ENCODE measurements around the gene MGRN1. TPM values are rescaled to one million over a fixed set of nuclear protein-coding genes. Genes with fewer than 3 reads are reported as not detected.
A peak's percentile ranks its signal among the peaks of the same experiment; 100 is the strongest.

The MGRN1 gene
- total and polyA plus RNA-seq, 12 donors = 19.2 to 73.5 (median 40.8) TPM

DNA sequence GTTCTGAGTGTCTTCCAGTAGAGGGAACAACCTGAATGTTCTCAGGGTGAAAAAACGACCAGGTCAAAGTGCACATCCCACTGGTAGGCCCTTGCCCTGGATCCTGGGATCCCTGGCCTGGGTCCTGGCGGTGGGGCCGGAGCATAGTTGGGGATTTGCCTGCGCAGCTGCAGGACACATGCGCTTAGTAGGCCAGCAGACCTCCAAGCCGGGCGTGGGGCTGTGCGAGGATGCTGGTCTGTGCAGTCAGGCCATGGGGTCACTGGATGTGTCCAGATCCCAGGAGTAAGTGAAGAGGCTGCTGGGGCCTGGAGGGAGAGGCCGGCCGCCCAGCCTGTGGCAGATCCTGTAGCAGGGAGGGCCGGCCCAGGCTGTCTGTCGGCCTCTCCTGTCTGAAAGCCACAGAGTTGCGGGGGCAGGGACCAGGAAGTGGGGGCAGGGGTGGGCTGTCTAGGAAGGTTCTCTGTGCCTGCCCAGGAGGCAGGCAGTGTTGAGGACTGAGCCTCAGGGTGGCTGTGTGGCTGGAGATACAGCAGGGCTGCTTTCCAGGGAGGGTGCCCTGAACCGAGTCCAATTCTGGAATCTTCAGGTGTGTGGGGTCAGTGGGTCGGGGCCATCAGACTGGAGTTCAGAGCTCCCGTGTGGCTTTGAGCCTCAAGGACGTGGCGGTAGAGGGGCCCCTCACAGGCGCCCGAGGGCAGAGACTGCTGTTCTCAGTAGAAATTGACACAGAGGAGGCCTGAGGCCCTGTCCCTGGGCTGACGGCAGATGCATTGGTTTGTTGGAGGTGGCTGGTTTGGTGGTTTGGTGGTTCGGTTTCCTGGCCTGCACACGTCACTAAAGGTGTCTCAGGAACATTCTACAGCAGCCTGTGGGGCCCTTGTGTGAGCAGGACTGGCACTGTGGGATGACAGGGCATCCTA is 51.5 kb downstream of the MGRN1 start:
- peaks cover 0 to 81% (median 0%) of the 10 kb centered on the region in 9 donors for H3K36me3 ChIP-seq

DNA sequence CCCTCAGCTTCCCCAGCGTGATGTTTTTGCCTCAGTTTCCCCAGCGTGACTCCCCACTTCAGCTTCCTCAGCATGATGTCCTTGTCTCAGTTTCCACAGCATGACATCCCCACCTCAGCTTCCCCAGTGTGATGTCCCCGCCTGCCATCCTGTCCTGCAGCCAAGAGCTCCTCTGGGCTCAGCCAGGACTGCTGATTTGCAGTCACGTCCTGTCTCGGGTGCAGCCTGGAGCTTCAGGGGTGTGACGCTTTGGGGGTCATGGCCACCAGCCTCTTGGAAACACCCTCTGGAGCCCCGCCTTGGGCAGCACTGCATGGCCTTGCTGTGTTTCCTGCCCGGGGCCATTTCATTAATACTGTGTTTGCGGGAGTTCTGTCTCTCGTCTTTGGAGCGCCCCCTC is 52.2 kb downstream of the MGRN1 start:
- Histone ChIP-seq H3K9me3 (no peaks in the 10 kb centered on the region), H3K4me1 (peaks cover 5 to 56% (median 33%) of the 10 kb centered on the region in 9 donors), H3K27ac (peak overlapping the region; percentile 80 to 91 (median 87)), H3K27me3 (no peaks in the 10 kb centered on the region), H3K36me3 (peaks cover 0 to 81% (median 0%) of the 10 kb centered on the region in 9 donors), H3K4me3 (no peak overlapping the region)
- 50 to 56% methylated on average over 11 of the region's 11 CpGs for WGBS, 2 donors
- intact Hi-C loops (cut with DNase I) = loop anchor here in 2 of 10 donors (5.0 kb wide), 2 partner anchors 40 to 50 kb away; no protein-coding TSS in a partner anchor
- TF ChIP-seq, protein P1, sequence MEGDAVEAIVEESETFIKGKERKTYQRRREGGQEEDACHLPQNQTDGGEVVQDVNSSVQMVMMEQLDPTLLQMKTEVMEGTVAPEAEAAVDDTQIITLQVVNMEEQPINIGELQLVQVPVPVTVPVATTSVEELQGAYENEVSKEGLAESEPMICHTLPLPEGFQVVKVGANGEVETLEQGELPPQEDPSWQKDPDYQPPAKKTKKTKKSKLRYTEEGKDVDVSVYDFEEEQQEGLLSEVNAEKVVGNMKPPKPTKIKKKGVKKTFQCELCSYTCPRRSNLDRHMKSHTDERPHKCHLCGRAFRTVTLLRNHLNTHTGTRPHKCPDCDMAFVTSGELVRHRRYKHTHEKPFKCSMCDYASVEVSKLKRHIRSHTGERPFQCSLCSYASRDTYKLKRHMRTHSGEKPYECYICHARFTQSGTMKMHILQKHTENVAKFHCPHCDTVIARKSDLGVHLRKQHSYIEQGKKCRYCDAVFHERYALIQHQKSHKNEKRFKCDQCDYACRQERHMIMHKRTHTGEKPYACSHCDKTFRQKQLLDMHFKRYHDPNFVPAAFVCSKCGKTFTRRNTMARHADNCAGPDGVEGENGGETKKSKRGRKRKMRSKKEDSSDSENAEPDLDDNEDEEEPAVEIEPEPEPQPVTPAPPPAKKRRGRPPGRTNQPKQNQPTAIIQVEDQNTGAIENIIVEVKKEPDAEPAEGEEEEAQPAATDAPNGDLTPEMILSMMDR (IDR thresholded peaks at IDR 0.05) = no peak
- DNase-seq = peak; percentile 42 to 53
- peak in 7 of 8 donors; percentile 14 to 71 (median 50) for ATAC-seq

More for the DNA sequence above, 51.5 kb downstream of the MGRN1 start:
- TF ChIP-seq, protein P1 (IDR thresholded peaks at IDR 0.05) = no peak
- DNase-seq = no peak
- H3K27ac ChIP-seq = peak overlapping the region; percentile 80 to 91 (median 87)
- H3K4me1 ChIP-seq = peaks cover 5 to 49% (median 33%) of the 10 kb centered on the region in 9 donors
- H3K27me3 ChIP-seq = no peaks in the 10 kb centered on the region
- H3K9me3 ChIP-seq = no peaks in the 10 kb centered on the region
- intact Hi-C loops (cut with DNase I) = loop anchor here in 2 of 10 donors (5.0 kb wide), 2 partner anchors 39 to 49 kb away; no protein-coding TSS in a partner anchor
- 70 to 77% methylated on average over 23 of the region's 23 CpGs for WGBS, 2 donors
- ATAC-seq = peak in 1 of 8 donors; percentile 1
- no peak overlapping the region for H3K4me3 ChIP-seq

DNA sequence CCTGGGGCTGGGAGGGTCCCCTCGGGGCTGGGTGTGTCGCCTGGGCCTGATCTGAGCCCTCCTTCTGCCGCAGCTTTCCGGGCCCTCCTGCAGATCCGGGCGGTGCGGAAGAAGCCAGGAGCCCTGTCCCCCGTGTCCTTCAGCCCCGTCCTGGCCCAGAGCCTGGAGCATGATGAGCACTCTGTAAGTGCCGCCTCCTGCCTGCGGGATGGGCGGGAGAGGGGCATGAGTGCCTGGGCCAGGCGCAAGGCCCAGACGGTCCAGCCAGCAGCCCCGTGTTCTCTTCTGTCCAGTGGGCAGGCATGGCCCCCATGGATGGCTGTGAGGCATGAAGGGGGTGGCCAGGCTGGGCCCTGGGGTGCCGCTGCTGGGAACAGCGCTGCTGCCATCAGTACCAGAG is 52.8 kb downstream of the MGRN1 start:
- TF ChIP-seq, protein P1 (IDR thresholded peaks at IDR 0.05) = no peak
- H3K27me3 ChIP-seq = no peaks in the 10 kb centered on the region
- H3K9me3 ChIP-seq = no peaks in the 10 kb centered on the region
- DNase-seq (peak; percentile 80 to 81), ATAC-seq (peak; percentile 72 to 85 (median 79))
- H3K4me1 ChIP-seq = peaks cover 5 to 62% (median 30%) of the 10 kb centered on the region in 9 donors
- 52 to 62% methylated on average over 17 of the region's 17 CpGs for WGBS, 2 donors
- peak overlapping the region; percentile 80 to 91 (median 87) for H3K27ac ChIP-seq
- no peak overlapping the region for H3K4me3 ChIP-seq
- peaks cover 0 to 81% (median 0%) of the 10 kb centered on the region in 9 donors for H3K36me3 ChIP-seq
- intact Hi-C loops (cut with DNase I) = loop anchor here in 2 of 10 donors (5.0 kb wide), 2 partner anchors 40 to 50 kb away; no protein-coding TSS in a partner anchor

DNA sequence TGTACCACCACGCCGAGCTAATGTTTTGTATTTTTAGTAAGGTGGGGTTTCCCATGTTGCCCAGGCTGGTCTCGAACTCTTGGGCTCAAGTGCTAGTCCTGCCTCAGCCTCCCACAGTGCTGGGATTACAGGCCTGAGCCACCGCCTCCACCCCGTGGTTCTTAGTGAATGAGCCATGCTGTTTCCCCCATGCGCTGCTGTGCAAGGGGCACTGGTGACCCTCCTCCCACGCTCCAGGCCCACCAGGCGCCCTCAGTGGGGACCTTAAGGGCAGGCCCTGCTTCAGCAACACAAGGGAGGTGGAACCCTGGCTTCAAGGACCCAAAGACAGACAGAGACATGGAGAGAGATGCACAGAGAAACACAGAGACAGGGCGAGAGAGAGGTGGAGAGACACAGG is 53.4 kb downstream of the MGRN1 start:
- H3K27ac ChIP-seq = peak overlapping the region in 8 of 10 donors; percentile 80 to 91 (median 85)
- H3K36me3 ChIP-seq = peaks cover 0 to 81% (median 0%) of the 10 kb centered on the region in 9 donors
- TF ChIP-seq, protein P1 (IDR thresholded peaks at IDR 0.05) = no peak
- WGBS, 2 donors = 89 to 94% methylated on average over 9 of the region's 9 CpGs
- H3K27me3 ChIP-seq = no peaks in the 10 kb centered on the region
- H3K4me1 ChIP-seq = peaks cover 5 to 66% (median 29%) of the 10 kb centered on the region in 9 donors
- no peak overlapping the region for H3K4me3 ChIP-seq
- H3K9me3 ChIP-seq = no peaks in the 10 kb centered on the region
- no peak for DNase-seq
- intact Hi-C loops (cut with DNase I) = loop anchor here in 2 of 10 donors (5.0 kb wide), 2 partner anchors 41 to 51 kb away; no protein-coding TSS in a partner anchor
- ATAC-seq = no peak
